PFSK-1 (cell line): ENCODE data around the gene KIRREL3.

Experiments used
- POLR2AphosphoS5 ChIP-seq: IDR thresholded peaks from 2 replicates; pipeline ENCODE4 v1.6.1; 2012; ENCODE audit warnings: low read depth, mild to moderate bottlenecking, control low read depth, low read length, moderate library complexity
- SIN3A ChIP-seq: IDR thresholded peaks from 2 replicates; pipeline ENCODE4 v1.6.1; 2012; ENCODE audit warnings: mild to moderate bottlenecking, low read length, moderate library complexity, borderline replicate concordance; ENCODE audit not compliant: insufficient read depth
- TAF1 ChIP-seq: IDR thresholded peaks from 2 replicates; pipeline ENCODE4 v1.6.1; 2012; ENCODE audit warnings: low read length, control low read depth, borderline replicate concordance; ENCODE audit not compliant: insufficient read depth
- TF ChIP-seq, protein P1 (sequence below), 2 experiments: IDR thresholded peaks; 2 replicates each; pipeline versions ENCODE4 v1.6.1 to v1.8.0; 2011 to 2012; ENCODE audit warnings: low read depth in 2 of 2, low read length in 2 of 2, control low read depth in 1 of 2, inconsistent platforms in 1 of 2, mild to moderate bottlenecking in 1 of 2, moderate library complexity in 1 of 2; ENCODE audit not compliant: insufficient read depth in 1 of 2

DNA sequence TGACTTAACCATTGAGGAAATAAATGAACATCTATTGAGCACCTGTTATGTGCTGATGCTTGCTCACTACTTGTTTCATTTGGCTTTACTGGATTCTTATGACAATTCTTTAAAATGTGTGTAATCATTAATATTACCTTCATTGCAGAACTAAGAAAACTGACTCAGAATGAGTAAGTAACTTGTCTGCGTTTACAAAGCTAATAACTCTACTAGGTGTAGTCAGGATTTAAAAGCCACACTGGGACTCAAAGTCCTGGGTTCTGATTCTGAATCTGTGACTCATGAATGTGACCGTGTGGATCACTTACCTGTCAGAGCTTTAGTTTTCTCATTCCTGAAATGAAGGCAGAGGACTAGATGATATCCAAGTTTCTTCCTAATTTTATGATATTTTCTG lies 23.4 kb upstream of the KIRREL3 start:
- TF ChIP-seq POLR2AphosphoS5 (no peak), TAF1 (no peak), SIN3A (no peak)
- TF ChIP-seq, protein P1, sequence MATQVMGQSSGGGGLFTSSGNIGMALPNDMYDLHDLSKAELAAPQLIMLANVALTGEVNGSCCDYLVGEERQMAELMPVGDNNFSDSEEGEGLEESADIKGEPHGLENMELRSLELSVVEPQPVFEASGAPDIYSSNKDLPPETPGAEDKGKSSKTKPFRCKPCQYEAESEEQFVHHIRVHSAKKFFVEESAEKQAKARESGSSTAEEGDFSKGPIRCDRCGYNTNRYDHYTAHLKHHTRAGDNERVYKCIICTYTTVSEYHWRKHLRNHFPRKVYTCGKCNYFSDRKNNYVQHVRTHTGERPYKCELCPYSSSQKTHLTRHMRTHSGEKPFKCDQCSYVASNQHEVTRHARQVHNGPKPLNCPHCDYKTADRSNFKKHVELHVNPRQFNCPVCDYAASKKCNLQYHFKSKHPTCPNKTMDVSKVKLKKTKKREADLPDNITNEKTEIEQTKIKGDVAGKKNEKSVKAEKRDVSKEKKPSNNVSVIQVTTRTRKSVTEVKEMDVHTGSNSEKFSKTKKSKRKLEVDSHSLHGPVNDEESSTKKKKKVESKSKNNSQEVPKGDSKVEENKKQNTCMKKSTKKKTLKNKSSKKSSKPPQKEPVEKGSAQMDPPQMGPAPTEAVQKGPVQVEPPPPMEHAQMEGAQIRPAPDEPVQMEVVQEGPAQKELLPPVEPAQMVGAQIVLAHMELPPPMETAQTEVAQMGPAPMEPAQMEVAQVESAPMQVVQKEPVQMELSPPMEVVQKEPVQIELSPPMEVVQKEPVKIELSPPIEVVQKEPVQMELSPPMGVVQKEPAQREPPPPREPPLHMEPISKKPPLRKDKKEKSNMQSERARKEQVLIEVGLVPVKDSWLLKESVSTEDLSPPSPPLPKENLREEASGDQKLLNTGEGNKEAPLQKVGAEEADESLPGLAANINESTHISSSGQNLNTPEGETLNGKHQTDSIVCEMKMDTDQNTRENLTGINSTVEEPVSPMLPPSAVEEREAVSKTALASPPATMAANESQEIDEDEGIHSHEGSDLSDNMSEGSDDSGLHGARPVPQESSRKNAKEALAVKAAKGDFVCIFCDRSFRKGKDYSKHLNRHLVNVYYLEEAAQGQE (IDR thresholded peaks at IDR 0.05; ENCODE audit: insufficient read depth in 1 of 2, low read depth in 2 of 2, low read length in 2 of 2) = no peak
